ENCODE measurements around the gene SND1.

SND1 gene

DNA sequence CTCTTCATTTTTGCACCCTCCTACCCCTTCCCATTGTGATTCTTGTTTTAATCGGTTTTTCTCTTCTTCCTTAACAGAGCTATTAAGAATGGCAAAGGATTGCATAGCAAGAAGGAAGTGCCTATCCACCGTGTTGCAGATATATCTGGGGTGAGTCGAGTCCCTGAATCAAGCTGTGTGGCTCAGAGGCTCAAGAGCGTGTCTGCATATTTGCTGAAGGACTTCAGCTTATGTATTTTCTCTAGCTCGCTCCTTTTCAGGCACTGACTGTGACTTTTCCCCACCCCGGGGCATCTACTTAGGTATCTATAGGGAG, 252.6 kb downstream of the SND1 start:
- no peak for TF ChIP-seq SPI1 (IDR thresholded peaks at IDR 0.05; ENCODE audit: borderline replicate concordance, low read depth)
- TF ChIP-seq POLR2AphosphoS5 (IDR thresholded peaks at IDR 0.05; ENCODE audit: low read depth): no peak
- TF ChIP-seq GABPA (IDR thresholded peaks at IDR 0.05; ENCODE audit: low read depth): no peak
- TF ChIP-seq, protein P1, sequence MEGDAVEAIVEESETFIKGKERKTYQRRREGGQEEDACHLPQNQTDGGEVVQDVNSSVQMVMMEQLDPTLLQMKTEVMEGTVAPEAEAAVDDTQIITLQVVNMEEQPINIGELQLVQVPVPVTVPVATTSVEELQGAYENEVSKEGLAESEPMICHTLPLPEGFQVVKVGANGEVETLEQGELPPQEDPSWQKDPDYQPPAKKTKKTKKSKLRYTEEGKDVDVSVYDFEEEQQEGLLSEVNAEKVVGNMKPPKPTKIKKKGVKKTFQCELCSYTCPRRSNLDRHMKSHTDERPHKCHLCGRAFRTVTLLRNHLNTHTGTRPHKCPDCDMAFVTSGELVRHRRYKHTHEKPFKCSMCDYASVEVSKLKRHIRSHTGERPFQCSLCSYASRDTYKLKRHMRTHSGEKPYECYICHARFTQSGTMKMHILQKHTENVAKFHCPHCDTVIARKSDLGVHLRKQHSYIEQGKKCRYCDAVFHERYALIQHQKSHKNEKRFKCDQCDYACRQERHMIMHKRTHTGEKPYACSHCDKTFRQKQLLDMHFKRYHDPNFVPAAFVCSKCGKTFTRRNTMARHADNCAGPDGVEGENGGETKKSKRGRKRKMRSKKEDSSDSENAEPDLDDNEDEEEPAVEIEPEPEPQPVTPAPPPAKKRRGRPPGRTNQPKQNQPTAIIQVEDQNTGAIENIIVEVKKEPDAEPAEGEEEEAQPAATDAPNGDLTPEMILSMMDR (IDR thresholded peaks at IDR 0.05; ENCODE audit: insufficient read depth, low read length): no peak
- TF ChIP-seq, protein P2, sequence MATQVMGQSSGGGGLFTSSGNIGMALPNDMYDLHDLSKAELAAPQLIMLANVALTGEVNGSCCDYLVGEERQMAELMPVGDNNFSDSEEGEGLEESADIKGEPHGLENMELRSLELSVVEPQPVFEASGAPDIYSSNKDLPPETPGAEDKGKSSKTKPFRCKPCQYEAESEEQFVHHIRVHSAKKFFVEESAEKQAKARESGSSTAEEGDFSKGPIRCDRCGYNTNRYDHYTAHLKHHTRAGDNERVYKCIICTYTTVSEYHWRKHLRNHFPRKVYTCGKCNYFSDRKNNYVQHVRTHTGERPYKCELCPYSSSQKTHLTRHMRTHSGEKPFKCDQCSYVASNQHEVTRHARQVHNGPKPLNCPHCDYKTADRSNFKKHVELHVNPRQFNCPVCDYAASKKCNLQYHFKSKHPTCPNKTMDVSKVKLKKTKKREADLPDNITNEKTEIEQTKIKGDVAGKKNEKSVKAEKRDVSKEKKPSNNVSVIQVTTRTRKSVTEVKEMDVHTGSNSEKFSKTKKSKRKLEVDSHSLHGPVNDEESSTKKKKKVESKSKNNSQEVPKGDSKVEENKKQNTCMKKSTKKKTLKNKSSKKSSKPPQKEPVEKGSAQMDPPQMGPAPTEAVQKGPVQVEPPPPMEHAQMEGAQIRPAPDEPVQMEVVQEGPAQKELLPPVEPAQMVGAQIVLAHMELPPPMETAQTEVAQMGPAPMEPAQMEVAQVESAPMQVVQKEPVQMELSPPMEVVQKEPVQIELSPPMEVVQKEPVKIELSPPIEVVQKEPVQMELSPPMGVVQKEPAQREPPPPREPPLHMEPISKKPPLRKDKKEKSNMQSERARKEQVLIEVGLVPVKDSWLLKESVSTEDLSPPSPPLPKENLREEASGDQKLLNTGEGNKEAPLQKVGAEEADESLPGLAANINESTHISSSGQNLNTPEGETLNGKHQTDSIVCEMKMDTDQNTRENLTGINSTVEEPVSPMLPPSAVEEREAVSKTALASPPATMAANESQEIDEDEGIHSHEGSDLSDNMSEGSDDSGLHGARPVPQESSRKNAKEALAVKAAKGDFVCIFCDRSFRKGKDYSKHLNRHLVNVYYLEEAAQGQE (IDR thresholded peaks at IDR 0.05; ENCODE audit: insufficient replicate concordance, low read depth): no peak
- no peaks in the 10 kb centered on the region for H3K27me3 ChIP-seq (ENCODE audit: insufficient read depth, poor library complexity, severe bottlenecking)
- H3K27ac ChIP-seq (replicated peaks): no peak overlapping the region

DNA sequence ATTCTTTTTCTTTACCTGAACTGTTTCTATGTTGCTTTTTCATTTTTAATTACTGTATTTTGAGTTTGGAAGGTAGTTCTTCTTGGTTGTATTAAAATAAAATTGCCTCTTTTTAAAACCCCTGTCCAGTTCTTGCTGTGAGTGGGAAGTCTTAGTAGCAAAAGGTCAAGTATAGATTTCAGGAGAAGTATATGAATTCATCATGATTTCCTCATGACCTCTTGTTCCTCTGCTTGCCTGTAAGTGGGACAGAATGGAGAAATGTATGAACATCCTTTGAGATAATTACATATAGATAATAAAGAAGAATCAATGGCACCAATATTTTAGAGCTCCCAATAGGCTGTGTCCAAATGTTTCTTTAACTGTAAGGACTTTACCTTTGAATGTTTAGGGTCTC, 253.0 kb downstream of the SND1 start:
- DNase-seq (ENCODE audit: low read depth in 1 of 2, low spot score in 1 of 2): no peak
- H3K27ac ChIP-seq (replicated peaks): no peak overlapping the region
- H3K4me3 ChIP-seq (replicated peaks; ENCODE audit: insufficient read depth, low read length): no peak overlapping the region
- no peaks in the 10 kb centered on the region for H3K27me3 ChIP-seq (ENCODE audit: insufficient read depth, poor library complexity, severe bottlenecking)
- TF ChIP-seq SPI1 (IDR thresholded peaks at IDR 0.05; ENCODE audit: borderline replicate concordance, low read depth) (no peak), GABPA (IDR thresholded peaks at IDR 0.05; ENCODE audit: low read depth) (no peak), POLR2AphosphoS5 (IDR thresholded peaks at IDR 0.05; ENCODE audit: low read depth) (no peak)
- TF ChIP-seq, protein P1 (IDR thresholded peaks at IDR 0.05; ENCODE audit: insufficient read depth, low read length): no peak
- TF ChIP-seq, protein P2 (IDR thresholded peaks at IDR 0.05; ENCODE audit: insufficient replicate concordance, low read depth): no peak

More for the DNA sequence above, 252.6 kb downstream of the SND1 start:
- no peak for DNase-seq (ENCODE audit: low read depth in 1 of 2, low spot score in 1 of 2)
- H3K4me3 ChIP-seq (replicated peaks; ENCODE audit: insufficient read depth, low read length): no peak overlapping the region

DNA sequence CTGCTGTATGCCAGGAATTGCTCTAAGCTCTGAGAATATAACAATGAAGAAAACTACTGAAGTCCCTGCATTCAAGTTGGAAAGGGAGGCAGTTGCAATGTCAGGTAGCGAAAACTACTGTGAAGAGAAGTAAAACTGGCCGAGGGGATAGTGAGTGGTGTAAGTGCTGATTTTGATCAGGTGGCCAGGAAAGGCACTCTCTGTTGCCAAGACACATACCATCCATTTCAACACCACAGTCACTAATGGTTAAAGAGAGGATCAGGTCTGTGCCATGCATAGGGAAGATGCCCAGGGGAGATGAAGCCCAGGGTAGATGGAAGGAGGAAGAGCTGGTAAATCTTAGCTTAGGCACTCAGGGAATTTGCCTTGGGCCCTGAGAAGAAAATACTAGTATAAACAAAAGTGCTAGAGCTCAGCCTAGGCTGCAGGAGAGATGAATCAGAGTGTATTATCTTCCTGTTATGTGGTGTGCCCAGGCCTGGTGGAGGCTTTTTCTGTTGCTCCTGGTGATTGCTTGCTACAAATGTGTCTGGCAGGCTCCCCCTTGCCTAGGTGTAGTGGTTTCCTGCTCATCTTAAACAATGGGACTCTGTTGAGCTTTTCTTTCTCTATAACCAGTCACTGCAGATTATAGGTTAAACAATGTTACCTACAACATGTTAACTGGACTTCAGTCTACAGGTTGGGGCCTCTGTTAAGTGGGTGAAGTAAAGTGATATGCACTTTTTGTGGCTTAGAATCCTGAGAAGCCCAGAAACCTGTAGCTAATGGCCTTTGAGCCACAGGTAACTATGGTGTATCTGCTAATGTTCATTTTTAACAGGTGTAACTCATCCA, 253.7 kb downstream of the SND1 start:
- H3K27me3 ChIP-seq (ENCODE audit: insufficient read depth, poor library complexity, severe bottlenecking): no peaks in the 10 kb centered on the region
- H3K4me3 ChIP-seq (replicated peaks; ENCODE audit: insufficient read depth, low read length): no peak overlapping the region
- no peak for DNase-seq (ENCODE audit: low read depth in 1 of 2, low spot score in 1 of 2)
- no peak overlapping the region for H3K27ac ChIP-seq (replicated peaks)
- TF ChIP-seq, protein P1 (IDR thresholded peaks at IDR 0.05; ENCODE audit: insufficient read depth, low read length): no peak
- TF ChIP-seq, protein P2 (IDR thresholded peaks at IDR 0.05; ENCODE audit: insufficient replicate concordance, low read depth): no peak
- TF ChIP-seq SPI1 (IDR thresholded peaks at IDR 0.05; ENCODE audit: borderline replicate concordance, low read depth) (no peak), POLR2AphosphoS5 (IDR thresholded peaks at IDR 0.05; ENCODE audit: low read depth) (no peak), GABPA (IDR thresholded peaks at IDR 0.05; ENCODE audit: low read depth) (no peak)

Measured in HL-60 (cell line).